Measurements from ENCODE around the gene RTP5.

DNA sequence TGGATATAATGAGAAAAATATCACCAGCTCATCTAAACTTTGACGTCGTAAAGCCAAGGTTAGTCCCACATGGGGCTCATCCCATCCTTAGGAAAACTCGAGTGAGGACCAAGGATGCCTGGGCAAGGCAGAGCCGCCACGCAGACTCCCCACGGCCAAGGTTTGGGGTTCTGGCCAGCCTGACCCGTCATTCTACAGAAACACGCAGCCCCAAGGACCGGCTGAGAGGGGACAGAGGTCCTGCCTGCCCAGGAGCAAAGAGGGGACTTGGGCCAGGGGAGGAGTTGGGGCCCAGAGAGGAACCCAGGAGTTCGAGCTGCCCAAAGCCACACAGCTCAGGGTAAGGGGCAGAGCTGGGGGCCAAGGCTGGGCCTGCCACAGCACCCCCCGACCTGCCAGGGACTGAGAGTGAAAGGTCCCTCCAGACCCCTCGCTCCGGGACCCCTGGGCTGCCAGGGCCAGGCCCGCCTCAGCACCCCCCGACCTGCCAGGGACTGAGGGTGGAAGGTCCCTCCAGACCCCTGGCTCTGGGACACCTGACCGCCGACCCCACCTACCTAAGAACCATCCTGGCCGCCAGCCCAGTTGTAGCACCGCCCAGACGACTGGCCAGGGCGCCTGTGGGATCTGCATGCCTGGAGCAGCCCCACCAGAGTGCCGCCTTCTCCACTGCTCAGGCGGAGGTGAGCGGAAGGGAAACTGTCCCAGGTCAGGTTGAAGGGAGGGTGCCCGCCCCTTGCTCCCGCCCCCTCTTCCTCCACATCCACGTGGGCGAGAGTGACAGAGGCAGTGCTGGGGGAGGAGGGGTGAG, 11.1 kb upstream of the RTP5 start, which contains the start of gene PDCD1:
- TF ChIP-seq, protein P1, sequence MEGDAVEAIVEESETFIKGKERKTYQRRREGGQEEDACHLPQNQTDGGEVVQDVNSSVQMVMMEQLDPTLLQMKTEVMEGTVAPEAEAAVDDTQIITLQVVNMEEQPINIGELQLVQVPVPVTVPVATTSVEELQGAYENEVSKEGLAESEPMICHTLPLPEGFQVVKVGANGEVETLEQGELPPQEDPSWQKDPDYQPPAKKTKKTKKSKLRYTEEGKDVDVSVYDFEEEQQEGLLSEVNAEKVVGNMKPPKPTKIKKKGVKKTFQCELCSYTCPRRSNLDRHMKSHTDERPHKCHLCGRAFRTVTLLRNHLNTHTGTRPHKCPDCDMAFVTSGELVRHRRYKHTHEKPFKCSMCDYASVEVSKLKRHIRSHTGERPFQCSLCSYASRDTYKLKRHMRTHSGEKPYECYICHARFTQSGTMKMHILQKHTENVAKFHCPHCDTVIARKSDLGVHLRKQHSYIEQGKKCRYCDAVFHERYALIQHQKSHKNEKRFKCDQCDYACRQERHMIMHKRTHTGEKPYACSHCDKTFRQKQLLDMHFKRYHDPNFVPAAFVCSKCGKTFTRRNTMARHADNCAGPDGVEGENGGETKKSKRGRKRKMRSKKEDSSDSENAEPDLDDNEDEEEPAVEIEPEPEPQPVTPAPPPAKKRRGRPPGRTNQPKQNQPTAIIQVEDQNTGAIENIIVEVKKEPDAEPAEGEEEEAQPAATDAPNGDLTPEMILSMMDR (conservative IDR thresholded peaks at IDR 0.05 in 1 of 2, IDR thresholded peaks at IDR 0.05 in 1 of 2; ENCODE audit: low read depth in 1 of 2, low read length in 2 of 2), result no peak
- no peak for TF ChIP-seq EZH2 (IDR thresholded peaks at IDR 0.05; ENCODE audit: low read length, missing control alignments)

Data from fibroblast of lung (primary cell).